HFF-Myc (cell line): ENCODE data around the gene OR4D2.

Experiments used
- DNase-seq: peaks from one replicate; pipeline ENCODE4 v3.0.0-alpha.2; 2011; ENCODE audit warnings: low read depth; ENCODE audit errors: extremely low read depth
- H3K4me3 ChIP-seq: replicated peaks from 2 replicates; pipeline ENCODE4 v1.5.1; 2011; ENCODE audit warnings: low read depth, mild to moderate bottlenecking, control low read depth, low read length
- CTCF ChIP-seq: IDR thresholded peaks from 2 replicates; pipeline ENCODE4 v1.5.1; 2012; ENCODE audit warnings: mild to moderate bottlenecking, low read depth, low read length, control low read depth; ENCODE audit errors: missing control alignments

The OR4D2 gene

DNA sequence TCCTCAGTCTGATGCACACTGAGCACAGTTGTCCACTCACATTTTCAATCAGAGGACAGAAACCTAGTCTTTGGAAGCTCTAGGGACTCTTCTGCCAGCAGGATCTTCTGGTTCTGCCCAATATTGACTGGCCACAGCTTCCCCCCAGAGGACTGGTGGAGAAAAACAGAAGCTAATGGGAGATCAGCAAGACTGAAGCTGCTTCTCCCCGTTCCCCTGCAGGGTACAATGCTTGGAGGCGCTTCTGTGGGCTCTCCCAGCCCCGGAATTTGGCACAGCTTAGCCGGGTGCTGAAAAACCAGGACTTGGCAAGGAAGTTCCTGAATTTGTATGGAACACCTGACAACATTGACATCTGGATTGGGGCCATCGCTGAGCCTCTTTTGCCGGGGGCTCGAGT, 36.1 kb downstream of the OR4D2 start:
- DNase-seq: no peak
- no peak for TF ChIP-seq CTCF
- no peak overlapping the region for H3K4me3 ChIP-seq

DNA sequence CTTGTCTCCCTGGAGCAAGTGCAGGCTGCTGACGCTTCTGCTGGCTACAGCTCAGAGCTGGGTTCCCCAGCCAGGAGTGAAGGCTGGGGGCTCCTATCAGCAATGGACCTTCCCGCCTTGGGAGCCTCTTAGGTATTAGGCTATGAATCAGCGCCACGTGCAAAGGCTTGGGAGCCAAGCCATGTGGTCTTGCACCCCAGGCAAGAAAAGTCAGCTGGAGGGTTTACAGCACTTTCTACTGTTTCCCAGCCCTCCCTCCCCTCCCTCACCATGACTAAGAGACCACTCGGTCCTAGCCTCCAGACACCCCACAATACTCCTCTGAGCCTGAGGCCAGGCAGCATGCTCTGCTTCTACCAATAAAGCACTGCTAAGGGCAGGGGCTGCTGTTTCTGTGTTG, 38.0 kb downstream of the OR4D2 start:
- no peak overlapping the region for H3K4me3 ChIP-seq
- DNase-seq: no peak
- TF ChIP-seq CTCF: no peak

- H3K4me3 ChIP-seq: no peak overlapping the region
- DNase-seq: no peak
- TF ChIP-seq CTCF: no peak
Measured at GRCh38 chr17:58205936-58206335, 39.2 kb downstream of the OR4D2 start.

DNA sequence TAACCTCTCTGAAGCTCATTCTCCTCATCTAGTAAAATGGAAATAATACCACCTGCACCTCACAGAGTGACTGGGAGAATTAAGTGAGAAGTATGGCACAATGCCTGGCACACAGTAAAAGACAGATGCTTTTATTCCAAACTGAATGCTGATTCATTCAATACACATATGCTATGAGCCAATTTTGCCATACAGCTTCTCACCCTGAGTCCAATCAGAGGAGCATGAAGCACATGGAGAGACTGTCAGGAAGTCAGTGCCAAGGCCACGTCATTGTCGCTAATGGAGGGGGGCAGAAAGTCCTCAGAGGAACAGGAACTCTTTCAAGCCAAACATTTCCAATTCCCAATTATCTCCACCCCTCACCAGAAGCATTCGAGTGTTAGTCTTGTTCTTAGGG, 40.7 kb downstream of the OR4D2 start:
- no peak for DNase-seq
- TF ChIP-seq CTCF: no peak
- no peak overlapping the region for H3K4me3 ChIP-seq

- no peak for TF ChIP-seq CTCF
- H3K4me3 ChIP-seq: no peak overlapping the region
- no peak for DNase-seq
Measured at GRCh38 chr17:58208344-58208743, 41.6 kb downstream of the OR4D2 start.

- peak; percentile 18 for TF ChIP-seq CTCF
Measured at GRCh38 chr17:58210922-58211321, 44.1 kb downstream of the OR4D2 start.

DNA sequence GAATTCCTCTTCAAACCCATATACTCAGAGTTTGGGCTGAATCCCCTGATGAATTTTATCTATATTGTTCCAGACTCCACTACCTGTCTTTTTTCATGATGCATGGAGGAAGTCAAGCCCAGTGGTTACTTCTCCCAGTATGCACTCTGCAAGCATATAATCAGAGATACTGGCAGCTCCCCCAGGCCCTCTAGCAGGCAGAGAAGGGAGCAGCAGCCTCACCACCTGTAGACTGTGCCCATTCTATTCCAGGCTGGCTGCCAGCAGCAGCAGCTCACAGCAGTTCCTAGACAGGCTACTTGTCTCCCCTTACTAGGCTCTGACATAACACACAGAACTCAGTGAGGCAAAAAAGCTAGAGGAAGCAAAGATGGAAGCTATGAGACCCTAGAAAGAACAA, 48.9 kb downstream of the OR4D2 start:
- TF ChIP-seq CTCF: peak; percentile 5
- no peak for DNase-seq
- no peak overlapping the region for H3K4me3 ChIP-seq

More at GRCh38 chr17:58210922-58211321, 44.1 kb downstream of the OR4D2 start:
- H3K4me3 ChIP-seq: no peak overlapping the region
- DNase-seq: no peak
